Muscle of leg (tissue), 11 donors: Measurements from ENCODE around the gene SNHG17. TPM values are rescaled to one million over a fixed set of nuclear protein-coding genes. Genes with fewer than 3 reads are reported as not detected.
"Not testable (repeated sequence)": the region's sequence is repeated elsewhere in the genome, so short reads cannot be mapped to it uniquely, and the experiment has no call there.

Experiments
- DNase-seq: peaks from one replicate; pipeline ENCODE4 v3.0.0; 2013
- H3K27ac ChIP-seq: one replicate; pipeline ENCODE4 v1.5.1; 2013; ENCODE audit warnings: mild to moderate bottlenecking, low read length, control low read depth
- H3K27me3 ChIP-seq: one replicate; pipeline ENCODE4 v1.6.1; 2013; ENCODE audit warnings: low read length; ENCODE audit not compliant: control insufficient read depth, insufficient read depth
- H3K36me3 ChIP-seq: one replicate; pipeline ENCODE4 v1.6.1; 2013; ENCODE audit warnings: low read length; ENCODE audit not compliant: control insufficient read depth, insufficient read depth
- H3K4me1 ChIP-seq: one replicate; pipeline ENCODE4 v1.6.1; 2013; ENCODE audit warnings: low read length; ENCODE audit not compliant: control insufficient read depth, insufficient read depth
- H3K4me3 ChIP-seq: one replicate; pipeline ENCODE4 v1.5.1; 2013; ENCODE audit warnings: low read length, control low read depth
- H3K9me3 ChIP-seq: replicated peaks from 2 replicates; pipeline ENCODE4 v1.6.1; 2013; ENCODE audit warnings: low read depth, low read length; ENCODE audit not compliant: control insufficient read depth
- WGBS: methylation state at CpG from one replicate; pipeline ENCODE4 v1.1.5; 2013; ENCODE audit warnings: missing lambda C conversion rate; ENCODE audit not compliant: insufficient coverage; 5-methylcytosine and 5-hydroxymethylcytosine counted together
- polyA plus RNA-seq, 8 donors: library from polyadenylated mRNA; unstranded; fragments of 120-200 nt; gene quantifications; one replicate each; pipeline versions ENCODE4 v1.2.1 to v1.2.3, GENCODE V29; 2013; ENCODE audit warnings: inconsistent platforms in 1 of 8, low replicate concordance in 1 of 8; ENCODE audit not compliant: insufficient read length in 8 of 8, insufficient read depth in 1 of 8
- total RNA-seq: library from RNA; stranded (reverse); fragments of 120-200 nt; gene quantifications from one replicate; pipeline ENCODE4 v1.2.4, GENCODE V29; 2013

Gene SNHG17
- total and polyA plus RNA-seq, 9 donors, result 11.4 to 35.0 (median 21.5) TPM

DNA sequence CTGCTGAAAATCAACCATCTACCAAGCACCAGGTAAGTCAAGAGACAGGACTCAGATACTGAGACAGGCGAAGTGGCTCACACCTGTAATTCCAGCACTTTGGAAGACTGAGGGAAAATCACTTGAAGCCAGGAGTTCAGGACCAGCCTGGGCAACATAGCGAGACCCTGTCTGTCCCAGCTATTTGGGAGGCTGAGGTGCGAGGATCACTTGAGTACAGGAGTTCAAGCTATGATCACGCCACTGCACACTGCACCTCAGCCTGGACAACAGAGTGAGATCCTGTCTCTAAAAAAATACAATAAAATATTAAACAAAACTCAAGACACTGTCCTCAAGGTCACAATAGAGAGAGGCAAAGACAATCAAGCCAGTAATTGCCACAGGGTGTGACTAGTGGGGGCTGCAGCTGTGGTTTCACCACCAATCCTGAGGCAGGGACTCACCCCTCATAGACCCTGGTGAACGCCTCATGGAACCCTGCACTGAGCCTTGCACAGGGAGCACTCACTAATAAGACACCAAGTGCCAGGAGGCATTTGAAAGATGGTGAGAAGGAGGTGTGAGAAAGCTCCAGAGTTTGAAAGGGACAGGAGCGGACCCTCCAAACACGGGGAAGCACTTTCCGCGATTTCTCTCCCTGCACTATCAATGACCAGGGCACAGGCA, 1.7 kb downstream of the SNHG17 start:
- H3K36me3 ChIP-seq, result peaks cover 57% of the 10 kb centered on the region
- H3K27me3 ChIP-seq, result no peaks in the 10 kb centered on the region
- peak overlapping the region; percentile 67 for H3K4me3 ChIP-seq
- peaks cover 9% of the 10 kb centered on the region for H3K9me3 ChIP-seq
- peaks cover 16% of the 10 kb centered on the region for H3K4me1 ChIP-seq
- DNase-seq, result no peak
- 95% methylated on average over 4 of the region's 9 CpGs for WGBS
- H3K27ac ChIP-seq, result no peak overlapping the region

DNA sequence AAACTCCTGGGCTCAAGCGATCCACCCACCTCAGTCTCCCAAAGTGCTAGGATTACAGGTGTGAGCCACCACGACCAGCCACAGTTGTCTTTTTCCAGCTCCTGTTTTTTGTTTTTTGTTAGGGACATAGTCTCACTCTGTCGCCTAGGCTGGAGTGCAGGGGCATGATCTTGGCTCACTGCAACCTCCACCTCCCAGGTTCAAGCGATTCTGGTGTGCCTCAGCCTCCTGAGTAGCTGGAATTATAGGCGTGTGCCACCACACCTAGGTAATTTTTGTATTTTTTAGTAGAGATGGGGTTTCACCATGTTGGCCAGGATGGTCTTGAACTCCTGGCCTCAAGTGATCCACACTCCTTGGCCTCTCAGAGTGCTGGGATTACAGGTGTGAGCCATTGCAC, 2.3 kb downstream of the SNHG17 start:
- H3K9me3 ChIP-seq, H3K4me3 ChIP-seq, H3K27me3 ChIP-seq, H3K27ac ChIP-seq, DNase-seq: not testable (repeated sequence)
- peaks cover 62% of the 10 kb centered on the region for H3K36me3 ChIP-seq
- WGBS, result 80% methylated on average over 1 of the region's 5 CpGs
- peaks cover 16% of the 10 kb centered on the region for H3K4me1 ChIP-seq

DNA sequence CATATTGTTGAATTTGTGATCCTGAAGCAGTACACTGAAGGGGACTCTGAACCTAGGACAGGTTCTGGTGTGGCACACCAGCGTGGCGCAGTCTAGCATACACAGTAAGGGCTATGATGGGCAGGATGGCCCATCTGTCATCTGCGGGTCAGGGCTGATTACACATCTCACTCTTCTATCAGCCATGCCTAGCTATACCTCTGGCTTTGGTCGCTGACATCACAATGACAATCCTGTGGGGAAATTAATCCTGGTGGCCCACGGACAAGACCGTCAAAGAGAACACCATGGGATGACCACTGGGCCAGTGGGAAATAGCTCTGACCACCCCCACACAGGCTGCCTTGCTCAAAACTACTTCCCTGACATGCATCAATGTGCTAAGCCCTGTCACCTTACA, 2.8 kb downstream of the SNHG17 start:
- no peak overlapping the region for H3K4me3 ChIP-seq
- whole genome bisulfite sequencing, result 100% methylated on average over 4 of the region's 6 CpGs
- peaks cover 16% of the 10 kb centered on the region for H3K4me1 ChIP-seq
- DNase-seq, result no peak
- H3K36me3 ChIP-seq, result peaks cover 68% of the 10 kb centered on the region
- H3K27me3 ChIP-seq, result no peaks in the 10 kb centered on the region
- H3K9me3 ChIP-seq, result peaks cover 9% of the 10 kb centered on the region
- H3K27ac ChIP-seq, result no peak overlapping the region

DNA sequence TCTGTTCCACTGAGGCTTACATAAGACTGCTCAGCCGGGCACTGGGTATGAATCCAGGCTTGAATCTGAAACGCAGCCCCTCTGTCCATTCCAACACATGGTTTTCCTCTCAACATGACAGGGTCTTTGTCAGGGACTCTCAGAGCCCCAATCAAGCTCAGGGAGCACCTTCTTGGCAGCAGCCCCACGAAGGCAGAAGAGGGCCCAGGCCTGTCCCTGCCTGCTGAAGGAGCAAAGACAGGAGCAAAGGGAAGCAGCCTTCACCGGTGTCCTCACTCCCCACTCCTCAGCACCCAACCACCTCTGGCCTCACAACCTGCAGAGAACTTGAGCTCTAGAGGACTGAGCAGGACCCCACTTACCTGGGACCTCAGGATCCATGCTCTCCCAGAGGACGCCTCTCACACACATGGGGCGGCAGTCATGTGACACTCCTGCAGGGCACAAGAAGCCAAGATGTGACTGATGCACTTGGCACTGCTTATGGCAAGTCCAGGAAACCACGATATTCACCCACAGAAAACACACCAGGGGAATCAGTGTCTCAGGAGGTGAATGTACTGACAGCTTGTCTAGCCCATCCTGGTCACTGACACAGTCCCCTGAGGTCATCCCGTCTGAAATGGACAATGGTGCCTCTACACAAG, 4.3 kb downstream of the SNHG17 start:
- WGBS, result 82% methylated on average over 7 of the region's 8 CpGs
- no peak overlapping the region for H3K4me3 ChIP-seq
- H3K27ac ChIP-seq, result no peak overlapping the region
- DNase-seq, result no peak
- peaks cover 83% of the 10 kb centered on the region for H3K36me3 ChIP-seq
- peaks cover 9% of the 10 kb centered on the region for H3K9me3 ChIP-seq
- peaks cover 16% of the 10 kb centered on the region for H3K4me1 ChIP-seq
- no peaks in the 10 kb centered on the region for H3K27me3 ChIP-seq

DNA sequence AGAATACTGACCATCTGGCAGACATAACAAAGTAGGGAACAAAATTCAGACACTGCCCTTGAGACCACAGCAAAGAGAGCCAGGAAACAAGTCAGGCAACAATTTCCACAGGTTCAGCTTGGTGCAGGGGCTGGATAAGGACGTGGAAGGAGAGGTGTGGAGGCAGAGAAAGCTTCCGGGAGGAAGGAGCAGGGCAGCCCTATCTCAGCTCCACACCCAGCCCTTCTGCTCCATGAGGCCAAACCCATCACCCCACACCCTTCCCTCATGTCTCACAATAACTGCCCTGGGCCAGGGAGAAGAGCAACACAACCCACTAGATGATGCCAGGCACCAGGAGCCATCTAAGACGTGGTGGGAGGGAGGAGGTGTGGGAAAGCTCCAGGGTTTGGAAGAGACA, 5.8 kb downstream of the SNHG17 start:
- Histone ChIP-seq H3K27ac (no peak overlapping the region), H3K27me3 (no peaks in the 10 kb centered on the region), H3K4me1 (peaks cover 15% of the 10 kb centered on the region), H3K9me3 (peaks cover 9% of the 10 kb centered on the region), H3K36me3 (peaks cover 98% of the 10 kb centered on the region), H3K4me3 (no peak overlapping the region)
- DNase-seq, result no peak
- WGBS, result 100% methylated on average over 1 of the region's 3 CpGs

DNA sequence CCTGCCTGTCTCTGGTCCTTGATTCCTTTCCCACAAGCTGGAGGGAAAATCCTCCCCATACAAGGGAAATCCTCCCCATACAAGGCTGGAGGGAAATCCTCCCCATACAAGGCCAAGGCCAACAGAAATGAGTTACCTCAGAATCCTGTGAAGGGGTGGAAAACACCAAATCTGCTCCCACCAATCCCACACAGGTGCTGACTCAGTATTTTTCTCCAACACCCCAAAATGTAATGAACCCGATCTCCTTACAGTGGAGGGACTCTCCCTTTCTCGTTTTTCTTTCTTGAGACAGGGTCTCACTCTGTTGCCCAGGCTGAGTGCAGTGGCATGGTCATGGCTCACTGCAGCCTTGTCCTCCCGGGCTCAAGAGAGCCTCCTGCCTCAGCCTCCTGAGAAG, 6.3 kb downstream of the SNHG17 start:
- DNase-seq, result no peak
- no peak overlapping the region for H3K4me3 ChIP-seq
- H3K9me3 ChIP-seq, result peaks cover 9% of the 10 kb centered on the region

DNA sequence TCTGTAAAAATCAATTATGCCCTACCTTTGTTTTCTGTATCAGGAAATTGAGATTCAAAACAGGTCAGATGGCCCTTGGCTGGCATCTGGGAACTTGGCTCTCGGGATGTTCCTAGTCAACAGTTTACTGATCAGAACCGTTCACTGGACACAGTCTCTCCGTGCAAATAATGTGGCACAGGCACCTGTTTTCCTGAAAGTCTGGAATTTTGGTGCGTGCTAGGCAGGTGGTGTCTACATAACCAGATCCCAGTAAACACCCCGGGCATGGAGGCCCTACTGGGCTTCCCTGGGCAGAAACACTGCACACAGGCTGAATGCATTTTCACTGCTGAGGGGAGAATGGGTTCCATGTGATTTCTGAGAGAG, 7.5 kb downstream of the SNHG17 start:
- no peak overlapping the region for H3K4me3 ChIP-seq
- WGBS, result 84% methylated on average over 4 of the region's 5 CpGs
- H3K36me3 ChIP-seq, result peaks cover 94% of the 10 kb centered on the region

More for the DNA sequence above, 6.3 kb downstream of the SNHG17 start:
- 89% methylated on average over 3 of the region's 3 CpGs for WGBS
- Histone ChIP-seq H3K27ac (no peak overlapping the region), H3K36me3 (peaks cover 98% of the 10 kb centered on the region), H3K4me1 (peaks cover 10% of the 10 kb centered on the region), H3K27me3 (no peaks in the 10 kb centered on the region)

DNA sequence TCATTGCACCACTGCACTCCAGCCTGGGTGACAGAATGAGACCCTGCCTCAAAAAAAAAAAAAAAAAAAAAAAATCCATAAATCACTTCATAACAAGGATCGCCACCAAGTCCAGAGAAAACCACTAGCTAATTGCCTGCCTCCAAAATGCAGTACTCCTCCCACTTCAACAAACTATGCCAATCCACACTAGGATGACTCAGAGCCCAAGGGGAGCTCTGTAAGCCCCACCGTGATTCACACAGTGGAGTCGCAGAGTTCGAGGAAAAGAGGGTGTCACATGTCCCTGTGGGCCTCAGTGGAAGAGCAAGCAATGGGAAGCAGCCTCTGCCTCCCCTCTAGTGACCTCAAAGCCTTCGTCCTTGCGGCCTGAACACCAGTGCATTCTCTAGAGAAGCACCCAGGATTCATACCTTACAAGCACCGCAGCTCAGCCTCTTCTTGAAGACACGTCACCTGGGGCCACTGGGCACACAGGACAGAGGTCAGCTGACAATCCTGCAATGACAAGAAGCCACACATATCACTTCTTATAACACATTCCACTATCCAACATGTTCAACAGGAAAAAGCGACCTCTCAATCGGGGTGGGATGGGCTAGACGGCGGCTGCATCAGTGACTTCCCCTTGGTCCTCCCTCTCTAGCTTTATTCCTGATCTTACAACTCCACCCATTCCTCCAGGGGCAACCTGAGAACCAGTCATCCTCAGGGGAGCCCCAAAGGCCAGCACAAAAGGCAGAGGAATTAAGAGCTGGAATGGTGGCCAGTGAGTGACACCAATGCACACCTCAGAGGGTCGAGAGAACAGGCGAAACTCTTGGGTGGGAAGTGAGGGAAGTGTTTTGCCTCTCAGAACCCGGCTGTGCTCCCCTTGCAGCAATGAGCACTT, 8.9 kb downstream of the SNHG17 start:
- H3K36me3 ChIP-seq, result peaks cover 94% of the 10 kb centered on the region

More for the DNA sequence above, 7.5 kb downstream of the SNHG17 start:
- H3K27me3 ChIP-seq, result no peaks in the 10 kb centered on the region
- peaks cover 9% of the 10 kb centered on the region for H3K9me3 ChIP-seq
- H3K27ac ChIP-seq, result no peak overlapping the region
- no peaks in the 10 kb centered on the region for H3K4me1 ChIP-seq
- no peak for DNase-seq

DNA sequence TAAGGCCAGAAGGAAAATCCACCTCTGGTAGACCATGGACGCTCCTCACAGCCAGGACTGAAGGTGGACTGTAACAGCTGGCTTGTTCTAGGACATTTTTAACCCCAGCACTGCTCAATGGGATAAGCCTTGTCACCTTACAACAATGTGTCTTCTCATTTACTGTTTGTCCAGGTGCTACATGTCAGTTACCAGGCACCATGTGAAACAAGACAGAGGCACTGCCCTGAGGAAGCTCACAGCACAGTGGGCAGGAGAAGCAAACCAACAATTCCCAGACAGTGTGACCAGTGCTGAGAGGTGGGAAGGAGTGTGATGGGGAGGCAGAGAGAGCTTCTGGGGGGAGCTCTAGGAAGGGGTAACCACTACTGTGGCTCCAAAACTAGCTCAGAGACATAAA, 10.7 kb downstream of the SNHG17 start:
- Histone ChIP-seq H3K27me3 (no peaks in the 10 kb centered on the region), H3K36me3 (peaks cover 97% of the 10 kb centered on the region), H3K9me3 (no peaks in the 10 kb centered on the region), H3K4me3 (no peak overlapping the region), H3K4me1 (no peaks in the 10 kb centered on the region), H3K27ac (no peak overlapping the region)
- DNase-seq, result no peak
- 100% methylated on average over 1 of the region's 1 CpG for WGBS

More for the DNA sequence above, 8.9 kb downstream of the SNHG17 start:
- H3K27me3 ChIP-seq, result no peaks in the 10 kb centered on the region
- DNase-seq, result no peak
- no peak overlapping the region for H3K27ac ChIP-seq
- no peaks in the 10 kb centered on the region for H3K9me3 ChIP-seq
- no peaks in the 10 kb centered on the region for H3K4me1 ChIP-seq
- no peak overlapping the region for H3K4me3 ChIP-seq
- WGBS, result 84% methylated on average over 11 of the region's 15 CpGs

DNA sequence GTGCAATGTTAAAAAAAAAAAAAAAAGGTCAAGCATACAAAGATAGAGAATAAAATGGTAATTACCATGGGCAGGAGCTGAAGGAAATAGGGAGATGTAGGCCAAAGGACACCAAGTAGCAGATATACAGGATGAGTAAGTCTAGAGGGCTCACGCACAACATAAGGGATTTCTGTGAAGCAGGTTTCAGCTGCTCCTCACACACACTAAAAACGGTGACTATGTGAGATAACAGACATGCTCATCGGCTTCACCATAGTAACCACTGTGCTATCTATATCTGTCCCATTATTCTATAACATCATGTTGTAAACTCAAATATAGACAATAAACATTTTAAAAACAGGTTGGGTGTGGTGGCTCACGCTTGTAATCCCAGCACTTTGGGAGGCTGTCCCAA, 11.6 kb downstream of the SNHG17 start:
- 78% methylated on average over 1 of the region's 4 CpGs for WGBS
- peaks cover 96% of the 10 kb centered on the region for H3K36me3 ChIP-seq
- H3K4me1 ChIP-seq, result peaks cover 5% of the 10 kb centered on the region
- H3K27ac ChIP-seq, result no peak overlapping the region
- H3K4me3 ChIP-seq, result no peak overlapping the region
- DNase-seq, result no peak
- no peaks in the 10 kb centered on the region for H3K9me3 ChIP-seq
- H3K27me3 ChIP-seq, result no peaks in the 10 kb centered on the region
